ENCODE results near the gene RBP4.

The RBP4 gene

GRCh38 chr10:93601146-93601773 is at the start of gene RBP4:
Gene RBP4 (minus strand): TSS chr10:93601235. CDS start chr10:93601028, 207 bp downstream.
- DNase-seq = no peak

- DNase-seq = no peak
Observed at GRCh38 chr10:93639791-93640190, 38.8 kb upstream of the RBP4 start.

- no peak for DNase-seq
Observed at GRCh38 chr10:93630625-93631557, 29.9 kb upstream of the RBP4 start.

GRCh38 chr10:93629647-93630305 is 28.7 kb upstream of the RBP4 start:
- DNase-seq = no peak

GRCh38 chr10:93628858-93629257 is 27.8 kb upstream of the RBP4 start:
- DNase-seq = no peak

- DNase-seq = no peak
Observed at GRCh38 chr10:93622942-93623341, 21.9 kb upstream of the RBP4 start.

- DNase-seq = no peak
Observed at GRCh38 chr10:93620925-93621324, 19.9 kb upstream of the RBP4 start.

GRCh38 chr10:93615576-93616235 is 14.7 kb upstream of the RBP4 start:
- no peak for DNase-seq

GRCh38 chr10:93614101-93614825 is 13.2 kb upstream of the RBP4 start:
- DNase-seq = no peak

GRCh38 chr10:93613126-93613525 is 12.1 kb upstream of the RBP4 start:
- DNase-seq = no peak

GRCh38 chr10:93612311-93612710 is 11.3 kb upstream of the RBP4 start, which contains the start of gene PDE6C:
Gene PDE6C (plus strand): TSS chr10:93612537. CDS start chr10:93612726, 189 bp downstream.
- DNase-seq = no peak

- no peak for DNase-seq
Observed at GRCh38 chr10:93608421-93608820, 7.4 kb upstream of the RBP4 start.

GRCh38 chr10:93604146-93604545 is 3.1 kb upstream of the RBP4 start:
- no peak for DNase-seq

- no peak for DNase-seq
Observed at GRCh38 chr10:93603023-93603422, 2.0 kb upstream of the RBP4 start.

GRCh38 chr10:93601774-93602162 is 733 bp upstream of the RBP4 start:
- DNase-seq = no peak

GRCh38 chr10:93600446-93601145 is 439 bp downstream of the RBP4 start:
- no peak for DNase-seq

- DNase-seq = no peak
Observed at GRCh38 chr10:93599778-93600177, 1.3 kb downstream of the RBP4 start.

GRCh38 chr10:93599335-93599734 is 1.7 kb downstream of the RBP4 start:
- DNase-seq = no peak

- no peak for DNase-seq
Observed at GRCh38 chr10:93598157-93598556, 2.9 kb downstream of the RBP4 start.

GRCh38 chr10:93597075-93597599 is 3.9 kb downstream of the RBP4 start:
- DNase-seq = no peak

GRCh38 chr10:93596539-93596938 is 4.5 kb downstream of the RBP4 start:
- DNase-seq = no peak
